SK-N-SH (cell line): ENCODE results near the gene ZC3H18. TPM values are rescaled to one million over a fixed set of nuclear protein-coding genes. Genes with fewer than 3 reads are reported as not detected.

Source experiments
- CTCF ChIA-PET: fragments of 300-600, 350-600 bp; formaldehyde crosslinking; extraction: SDS; loops from one replicate; lab custom pipeline; 2021; lab: Yijun Ruan, JAX
- POLR2A ChIA-PET: fragments of 350-600 bp; sonication (Branson Sonifier 250); formaldehyde crosslinking; extraction: SDS; loops from one replicate; lab custom pipeline; 2020; ENCODE audit warnings: antibody characterized with exemption, inconsistent platforms; lab: Yijun Ruan, JAX
- DNase-seq: peaks from one replicate; pipeline ENCODE4 v3.0.0; 2012
- H2AFZ ChIP-seq: fragments of 200-600 bp; sonication (generic); 2 replicates; pipeline ENCODE4 v1.8.1; 2016; ENCODE audit warnings: antibody characterized with exemption, mild to moderate bottlenecking, low read depth
- H3F3A ChIP-seq: fragments of 200-600 bp; sonication (generic); replicated peaks from 2 replicates; pipeline ENCODE3; 2016; ENCODE audit warnings: antibody characterized with exemption, mild to moderate bottlenecking; ENCODE audit not compliant: insufficient read depth
- H3K27ac ChIP-seq, 2 experiments: fragments of 200-500 bp in 1 of 2; fragments of 200-600 bp in 1 of 2; sonication (Bioruptor generic) in 1 of 2; sonication (generic), shearing (Covaris generic) in 1 of 2; 2 replicates each; pipeline versions ENCODE4 v1.5.1 to v1.6.1; 2014 to 2016; ENCODE audit warnings: low read depth in 2 of 2, inconsistent platforms in 1 of 2, low read length in 1 of 2, mild to moderate bottlenecking in 1 of 2, mixed read lengths in 1 of 2
- H3K27me3 ChIP-seq: fragments of 200-600 bp; sonication (generic), shearing (Covaris generic); 2 replicates; pipeline ENCODE4 v1.6.1; 2016; ENCODE audit warnings: mixed run types; ENCODE audit not compliant: insufficient read depth
- H3K36me3 ChIP-seq, 2 experiments: fragments of 200-500 bp in 1 of 2; fragments of 200-600 bp in 1 of 2; sonication (Bioruptor generic) in 1 of 2; sonication (generic) in 1 of 2; replicated peaks in 1 of 2; 2 replicates each; pipeline versions ENCODE3 to v1.5.1; 2014 to 2016; ENCODE audit warnings: low read length in 1 of 2, mild to moderate bottlenecking in 1 of 2; ENCODE audit not compliant: insufficient read depth in 2 of 2, control insufficient read depth in 1 of 2
- H3K4me1 ChIP-seq, 2 experiments: fragments of 200-500 bp in 1 of 2; fragments of 200-600 bp in 1 of 2; sonication (Bioruptor generic) in 1 of 2; sonication (generic), shearing (Covaris generic) in 1 of 2; 2 replicates each; pipeline versions ENCODE4 v1.5.1 to v1.6.1; 2014 to 2016; ENCODE audit warnings: low read depth in 1 of 2, low read length in 1 of 2, mixed run types in 1 of 2; ENCODE audit not compliant: insufficient read depth in 2 of 2, control insufficient read depth in 1 of 2
- H3K4me2 ChIP-seq: fragments of 200-600 bp; sonication (generic), shearing (Covaris generic); 2 replicates; pipeline ENCODE4 v1.6.1; 2017; ENCODE audit warnings: mixed run types
- H3K4me3 ChIP-seq, 2 experiments: fragments of 200-500 bp in 1 of 2; fragments of 200-600 bp in 1 of 2; sonication (Bioruptor generic) in 1 of 2; sonication (generic), shearing (Covaris generic) in 1 of 2; 2 replicates each; pipeline versions ENCODE4 v1.5.1 to v1.8.1; 2014 to 2016; ENCODE audit warnings: low read depth in 2 of 2, inconsistent platforms in 1 of 2, low read length in 1 of 2, mild to moderate bottlenecking in 1 of 2, mixed read lengths in 1 of 2, moderate library complexity in 1 of 2
- H3K79me2 ChIP-seq: fragments of 200-600 bp; sonication (generic); 2 replicates; pipeline ENCODE4 v1.8.1; 2017; ENCODE audit warnings: mild to moderate bottlenecking; ENCODE audit not compliant: insufficient read depth
- H3K9ac ChIP-seq: fragments of 200-600 bp; sonication (generic); 2 replicates; pipeline ENCODE4 v1.6.1; 2017; ENCODE audit warnings: mixed run types
- H3K9me2 ChIP-seq: fragments of 200-600 bp; sonication (generic); 2 replicates; pipeline ENCODE4 v1.6.1; 2017; ENCODE audit warnings: mixed run types
- H3K9me3 ChIP-seq: fragments of 200-600 bp; sonication (generic); 2 replicates; pipeline ENCODE4 v1.6.1; 2017; ENCODE audit warnings: mixed run types, mild to moderate bottlenecking, moderate library complexity
- H4K20me1 ChIP-seq: fragments of 200-600 bp; sonication (generic); 2 replicates; pipeline ENCODE4 v1.6.1; 2017; ENCODE audit warnings: mild to moderate bottlenecking, mixed run types; ENCODE audit not compliant: insufficient read depth
- CTCF ChIP-seq: fragments of 200-600 bp; sonication (generic); IDR thresholded peaks from 2 replicates; pipeline ENCODE4 v1.6.1; 2017; ENCODE audit warnings: antibody characterized with exemption, mild to moderate bottlenecking, moderate library complexity
- EZH2phosphoT487 ChIP-seq: fragments of 200-600 bp; sonication (generic); IDR thresholded peaks from 2 replicates; pipeline ENCODE4 v1.6.1; 2017; ENCODE audit warnings: low read depth, mixed run types, mild to moderate bottlenecking, antibody characterized with exemption, moderate library complexity, borderline replicate concordance
- FOSL2 ChIP-seq: IDR thresholded peaks from 2 replicates; pipeline ENCODE4 v1.4.0; 2012; ENCODE audit warnings: low read depth, mild to moderate bottlenecking, moderate library complexity, borderline replicate concordance
- FOXM1 ChIP-seq: IDR thresholded peaks from 2 replicates; pipeline ENCODE4 v1.4.0; 2012; ENCODE audit warnings: low read depth, mild to moderate bottlenecking
- GATA2 ChIP-seq: sonication (generic); formaldehyde crosslinking; IDR thresholded peaks from 2 replicates; pipeline ENCODE4 v1.5.0; 2020; ENCODE audit warnings: mild to moderate bottlenecking, missing genetic modification reagents
- JUND ChIP-seq: IDR thresholded peaks from 2 replicates; pipeline ENCODE4 v1.4.0; 2012
- MXI1 ChIP-seq: IDR thresholded peaks from 2 replicates; pipeline ENCODE4 v1.6.1; 2012; ENCODE audit warnings: mild to moderate bottlenecking, low read depth, low read length, improper control_type of control experiment
- NRF1 ChIP-seq: IDR thresholded peaks from 2 replicates; pipeline ENCODE4 v1.6.1; 2012; ENCODE audit warnings: low read depth, mild to moderate bottlenecking, low read length
- POLR2AphosphoS5 ChIP-seq: IDR thresholded peaks from 2 replicates; pipeline ENCODE4 v1.6.1; 2012; ENCODE audit warnings: low read depth, low read length
- RAD21 ChIP-seq: IDR thresholded peaks from 2 replicates; pipeline ENCODE4 v1.6.1; 2012; ENCODE audit warnings: mild to moderate bottlenecking, low read length
- RCOR1 ChIP-seq: fragments of 150-350 bp; IDR thresholded peaks from 2 replicates; pipeline ENCODE4 v1.6.1; 2017; ENCODE audit warnings: antibody characterized with exemption, low read length
- REST ChIP-seq: IDR thresholded peaks from 2 replicates; pipeline ENCODE4 v1.6.1; 2012; ENCODE audit warnings: mild to moderate bottlenecking, low read depth, low read length, moderate library complexity
- SIN3A ChIP-seq: IDR thresholded peaks from 2 replicates; pipeline ENCODE4 v1.6.1; 2012; ENCODE audit warnings: low read depth, mild to moderate bottlenecking, low read length, moderate library complexity, borderline replicate concordance
- TAF1 ChIP-seq: IDR thresholded peaks from 2 replicates; pipeline ENCODE4 v1.6.1; 2012; ENCODE audit warnings: low read depth, mild to moderate bottlenecking, low read length, moderate library complexity, borderline replicate concordance
- TCF12 ChIP-seq: IDR thresholded peaks from 2 replicates; pipeline ENCODE4 v1.4.0; 2012
- YY1 ChIP-seq: IDR thresholded peaks from 2 replicates; pipeline ENCODE4 v1.4.0; 2012; ENCODE audit warnings: low read depth, mild to moderate bottlenecking
- WGBS: methylation state at CpG from one replicate; pipeline ENCODE4 v1.1.6; 2017; ENCODE audit warnings: low lambda C conversion rate; 5-methylcytosine and 5-hydroxymethylcytosine counted together
- polyA plus RNA-seq, 3 experiments: library from polyadenylated mRNA; depleted of rRNA; stranded (reverse); fragments of >200 nt; gene quantifications; 2 replicates each; pipeline ENCODE4 v1.2.3, GENCODE V29; 2012

ZC3H18 gene
- polyA plus RNA-seq, 1 of the 3 experiments (the other 2 are of a cell fraction) = 32.7 TPM

DNA sequence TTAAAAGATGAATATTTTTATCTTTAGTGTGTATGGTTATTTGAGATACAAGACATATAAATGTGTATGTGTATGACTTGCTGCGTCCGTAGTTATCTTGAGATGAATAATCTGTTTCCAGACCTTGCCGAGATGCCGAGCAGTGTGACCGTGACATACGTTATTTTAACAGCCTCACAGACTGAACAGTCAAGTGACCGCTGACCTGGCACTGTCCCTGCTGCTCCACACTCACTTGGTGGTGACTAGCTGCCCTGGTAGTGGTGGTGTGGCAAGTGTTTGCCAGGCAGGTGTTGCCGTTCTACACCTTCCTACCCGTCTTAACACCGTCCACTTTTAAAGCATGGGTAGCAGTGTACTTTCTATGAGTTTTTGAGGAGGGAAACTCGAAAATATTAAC, 5.0 kb downstream of the ZC3H18 start:
- 96% methylated on average over 11 of the region's 11 CpGs for WGBS
- peaks cover 34 to 36% of the 10 kb centered on the region in 2 experiments for H3K36me3 ChIP-seq
- POLR2A ChIA-PET = no interaction called here

More for the DNA sequence above, 5.0 kb downstream of the ZC3H18 start:
- H3K27me3 ChIP-seq = no peaks in the 10 kb centered on the region
- no peaks in the 10 kb centered on the region for H3K9me3 ChIP-seq
- no peaks in the 10 kb centered on the region for H3K9me2 ChIP-seq
- DNase-seq = no peak
- no peak overlapping the region for H3K4me2 ChIP-seq
- CTCF ChIA-PET = no interaction called here
- peaks cover 7 to 12% of the 10 kb centered on the region in 2 experiments; a peak in 3 of 4 replicates for H3K4me1 ChIP-seq
- no peak overlapping the region for H3K27ac ChIP-seq
- peaks cover 91% of the 10 kb centered on the region for H3K79me2 ChIP-seq
- no peak overlapping the region for H3K4me3 ChIP-seq
- TF ChIP-seq MXI1 (no peak), JUND (no peak), SIN3A (no peak), POLR2AphosphoS5 (no peak), GATA2 (CRISPR knock-in tag) (no peak), EZH2phosphoT487 (no peak), RAD21 (no peak), CTCF (no peak), FOSL2 (no peak), REST (no peak), FOXM1 (no peak), TAF1 (no peak), RCOR1 (no peak), YY1 (no peak), NRF1 (no peak), TCF12 (no peak)
- H3F3A ChIP-seq = no peaks in the 10 kb centered on the region
- no peak overlapping the region for H3K9ac ChIP-seq
- H2AFZ ChIP-seq = no peak overlapping the region
- peaks cover 76% of the 10 kb centered on the region for H4K20me1 ChIP-seq
